GM21515 (cell line): Measurements from ENCODE around the gene GABRB1.
A peak's percentile ranks its signal among the peaks of the same experiment; 100 is the strongest.

ENCODE experiments used
- ATAC-seq: cut with Tn5 transposase; IDR thresholded peaks from one replicate; pipeline ENCODE4 v1.9.1; 2021; ENCODE audit not compliant: unreplicated experiment

GABRB1 gene

DNA sequence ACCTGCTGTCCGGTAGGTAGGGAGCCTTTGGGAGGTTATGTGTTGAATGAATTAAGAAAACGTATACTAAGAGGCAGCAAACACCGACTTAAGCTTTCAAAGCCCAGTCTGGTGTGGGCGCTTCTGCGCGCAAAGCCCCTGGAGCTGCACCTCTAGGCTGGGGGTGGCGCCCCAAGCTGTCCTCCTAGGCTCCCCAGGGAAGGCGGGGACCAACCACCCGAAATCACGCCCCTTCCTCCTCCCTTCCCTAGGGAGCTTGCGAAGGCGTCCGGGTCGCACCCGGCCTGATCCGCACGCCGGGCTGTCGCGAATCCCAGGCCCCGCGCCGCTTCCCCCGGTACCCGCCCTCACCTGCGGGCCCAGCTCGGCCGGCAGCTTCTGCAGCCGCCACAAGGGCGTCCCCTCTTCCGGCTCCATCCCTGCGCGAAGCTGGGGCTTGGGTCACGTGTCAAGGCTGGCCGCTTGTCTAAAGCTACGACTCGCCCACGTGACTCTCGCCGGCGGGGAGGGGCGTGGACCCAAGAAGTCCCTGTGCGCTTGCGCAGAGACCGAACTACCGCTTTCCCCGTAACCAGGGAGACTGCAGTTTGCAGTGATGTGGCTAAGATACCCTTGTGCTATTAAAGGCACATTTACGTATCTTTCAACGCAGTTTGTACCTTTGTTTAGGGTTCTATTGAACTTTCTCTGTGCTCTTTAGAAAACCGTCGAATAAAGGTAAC, 432.0 kb downstream of the GABRB1 start, which contains the start of gene COMMD8:
Gene COMMD8, minus strand, starts transcription at position 468 of the 722 bp plus-strand sequence. Its CDS starts 51 bp downstream, at position 417.
- ATAC-seq, result peak; percentile 94

DNA sequence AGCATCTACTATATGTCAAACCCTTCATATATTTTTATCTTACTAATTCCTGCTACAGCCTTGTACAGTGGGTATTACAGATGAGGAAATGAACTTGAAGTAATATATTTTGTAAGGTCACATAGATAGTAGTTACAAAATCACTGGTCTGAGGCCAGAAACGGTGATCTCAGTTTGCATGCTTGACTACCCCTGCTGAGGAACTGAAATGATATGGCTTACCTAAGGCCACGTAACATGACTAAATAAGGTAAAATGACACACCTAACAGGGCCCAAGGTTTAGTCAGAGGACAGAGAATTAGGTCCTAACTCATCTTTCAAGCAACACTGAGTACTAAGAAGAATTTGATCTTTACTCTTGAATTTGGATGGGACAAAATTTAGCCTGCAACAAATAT, 433.6 kb downstream of the GABRB1 start:
- no peak for ATAC-seq

DNA sequence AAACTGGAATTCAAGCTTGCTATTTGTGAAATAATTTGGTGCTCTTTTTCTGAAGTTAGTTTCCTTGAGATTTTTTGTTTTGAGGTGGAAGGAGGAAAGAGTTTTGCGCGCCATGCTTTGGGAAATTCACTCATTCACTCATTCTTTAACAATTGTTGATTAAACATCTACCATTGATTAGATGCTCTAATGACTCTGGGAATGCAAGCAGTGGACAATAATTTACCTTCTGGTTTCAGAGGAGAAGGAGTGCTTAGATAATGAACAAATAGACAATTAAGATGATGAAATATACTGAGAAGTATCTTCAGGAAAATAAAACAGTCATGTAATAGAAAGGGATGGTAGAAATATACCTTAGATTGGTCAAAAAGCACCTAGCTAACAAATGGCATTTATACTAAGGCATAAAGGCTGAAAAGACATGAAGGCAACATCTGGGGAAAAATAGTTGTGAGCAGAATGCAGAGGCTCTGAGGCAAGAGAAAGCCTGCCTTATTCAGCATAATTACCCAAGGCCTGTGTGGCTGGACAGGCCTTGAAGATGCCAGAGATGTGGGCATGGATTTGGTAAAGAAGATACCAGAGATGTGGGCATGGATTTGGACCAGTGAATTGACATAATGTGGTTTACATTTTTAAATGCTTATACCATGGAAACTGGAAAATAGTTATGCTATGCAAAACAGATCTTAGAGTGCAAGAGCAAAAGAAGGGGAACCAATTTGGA, 434.9 kb downstream of the GABRB1 start:
- no peak for ATAC-seq

DNA sequence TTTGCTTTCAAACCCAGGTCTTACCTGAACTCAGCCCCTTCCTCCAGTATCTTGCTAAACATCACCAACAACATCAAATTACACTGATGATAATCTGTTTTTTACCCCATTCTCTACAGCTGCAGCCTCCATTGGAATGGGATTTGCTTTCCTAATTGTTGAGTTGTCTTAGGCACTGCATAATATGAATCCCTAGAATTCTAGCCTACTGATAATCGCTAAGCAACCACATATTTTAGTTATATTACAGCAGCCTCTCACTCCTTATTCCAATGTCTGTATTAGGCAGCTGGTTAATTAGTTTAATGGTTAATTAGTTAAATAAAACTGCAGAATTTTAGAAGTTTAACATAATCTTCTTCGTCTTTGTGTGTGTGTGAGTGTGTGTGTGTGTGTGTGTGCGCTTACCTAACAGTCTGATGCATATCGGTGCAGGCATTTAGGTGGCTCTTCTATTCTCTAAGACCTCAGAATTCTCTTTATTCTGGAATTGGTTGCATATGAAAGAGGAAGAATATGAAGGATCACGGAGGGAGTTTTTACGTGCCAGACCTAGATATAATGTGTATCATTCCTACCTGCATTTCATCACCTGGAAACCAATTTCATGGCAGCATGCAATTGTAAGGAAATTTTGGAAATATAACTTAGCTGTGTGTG, 437.5 kb downstream of the GABRB1 start:
- ATAC-seq, result no peak

DNA sequence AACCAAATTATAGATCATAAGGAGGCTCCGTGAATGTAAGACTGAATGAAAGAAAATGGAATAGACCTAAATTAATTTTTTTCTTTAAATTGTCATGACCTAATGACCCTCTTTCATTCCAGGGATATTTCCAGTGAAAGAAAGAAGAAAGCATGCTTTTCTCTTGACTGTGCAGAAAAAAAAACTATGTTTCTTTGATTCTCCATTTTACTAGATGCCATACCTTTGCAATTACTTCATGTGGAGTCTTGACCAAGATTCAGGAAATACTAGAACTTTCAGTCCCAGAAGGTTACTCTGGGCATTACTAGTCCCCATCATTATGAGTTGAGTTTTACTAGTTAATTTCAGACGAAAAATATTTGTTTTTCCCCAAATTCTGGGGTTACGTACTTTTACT, 438.6 kb downstream of the GABRB1 start:
- no peak for ATAC-seq

DNA sequence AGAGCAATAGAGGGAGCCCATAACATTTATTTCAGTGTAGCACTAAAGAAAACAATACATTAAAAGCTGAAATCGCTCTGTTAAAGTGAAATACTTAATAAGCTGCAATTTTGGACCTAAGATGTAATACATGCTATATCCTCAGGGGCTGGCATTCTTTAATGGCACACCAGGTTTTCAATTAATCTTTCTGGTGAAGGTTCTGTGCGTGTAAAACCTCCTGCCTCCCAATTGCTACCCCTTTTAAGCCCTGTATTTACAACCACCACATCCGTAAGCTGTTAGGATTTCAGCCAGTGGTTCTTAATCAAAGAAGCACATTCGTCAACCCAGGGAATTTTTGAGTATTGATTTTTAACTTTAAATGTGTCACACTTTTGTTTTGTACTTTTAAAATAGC, 439.7 kb downstream of the GABRB1 start:
- ATAC-seq, result no peak

DNA sequence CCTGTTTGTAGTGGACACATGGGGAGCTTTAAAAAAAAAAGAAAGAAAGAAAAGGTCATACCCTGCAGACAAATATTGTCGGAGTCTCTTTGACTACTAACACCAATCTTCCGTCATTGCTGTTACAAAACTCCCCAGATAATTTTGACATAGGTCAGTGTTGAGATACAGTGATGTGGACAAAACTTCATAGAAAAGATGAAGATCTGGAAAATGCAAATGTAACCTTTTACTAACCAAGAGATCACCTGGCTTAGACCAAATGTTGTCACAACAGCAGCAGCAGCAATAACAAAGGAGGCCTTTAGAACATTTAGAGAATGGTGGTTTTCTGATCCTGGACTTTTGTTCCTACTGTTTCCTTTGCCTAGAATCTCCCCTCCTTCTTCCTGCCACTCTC, 440.2 kb downstream of the GABRB1 start:
- ATAC-seq, result no peak

DNA sequence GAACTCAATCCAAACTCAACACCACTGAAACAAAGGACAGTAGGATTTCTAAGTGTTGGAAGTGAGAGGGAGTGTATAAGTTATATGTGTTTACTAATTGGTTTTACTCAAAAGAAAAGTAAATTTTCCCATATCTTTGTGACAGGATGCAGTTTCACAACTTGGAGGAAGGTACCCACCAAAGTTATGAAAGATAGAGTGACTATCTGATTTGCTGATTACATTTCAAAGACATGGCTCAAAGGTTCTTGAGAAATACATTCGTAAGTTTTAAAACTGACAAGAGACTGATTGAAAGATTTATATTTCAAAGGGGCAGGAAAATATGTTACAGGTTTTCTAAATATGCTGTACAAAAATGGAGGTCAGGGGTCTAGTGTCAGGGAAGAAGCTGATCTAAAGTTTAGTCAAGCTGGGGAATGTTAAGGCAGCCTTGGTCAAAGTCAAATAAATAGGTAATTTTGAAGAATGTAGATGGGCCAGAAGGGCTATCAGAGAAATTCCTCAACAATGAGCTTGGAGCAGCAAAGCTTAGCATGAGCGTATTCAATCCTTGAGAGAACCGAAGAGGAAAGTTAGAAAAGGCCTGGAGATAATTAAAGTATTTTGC, 441.9 kb downstream of the GABRB1 start:
- ATAC-seq, result no peak

DNA sequence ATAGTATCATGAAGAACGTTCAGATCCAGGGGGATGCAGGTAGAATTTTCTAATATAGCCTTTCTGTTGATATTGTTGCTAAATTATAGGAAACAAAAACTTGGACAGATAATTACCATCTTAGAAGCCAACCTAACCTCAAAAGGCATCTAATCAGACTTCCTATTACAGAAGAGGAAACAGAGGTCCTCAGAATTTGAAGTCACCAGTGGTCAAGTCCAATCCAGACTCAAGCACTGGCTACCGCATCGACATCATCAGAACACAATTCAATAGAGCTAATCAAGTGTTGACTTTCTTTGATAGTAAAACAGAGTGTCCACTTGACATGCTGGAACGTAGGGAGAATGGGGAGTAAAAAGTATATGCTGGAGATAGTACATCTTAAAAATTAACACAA, 443.4 kb downstream of the GABRB1 start:
- no peak for ATAC-seq

DNA sequence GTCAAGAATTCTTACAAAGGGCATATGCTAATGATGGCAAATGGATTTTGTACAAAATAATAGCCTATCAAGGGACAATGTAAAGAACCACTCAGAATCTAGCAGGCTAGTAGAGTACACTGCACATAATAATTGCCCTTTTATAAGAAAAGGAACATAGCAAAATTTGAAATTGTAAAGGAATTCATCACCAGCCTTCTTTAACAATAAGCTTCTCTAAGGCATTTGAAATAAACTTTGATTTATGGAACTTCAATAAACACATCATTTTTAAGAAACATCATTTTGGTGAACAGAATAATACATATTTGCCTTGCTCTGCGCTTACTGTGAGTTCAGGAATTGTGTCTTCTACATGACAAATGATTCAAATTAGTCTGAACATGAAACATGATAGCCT, 444.0 kb downstream of the GABRB1 start:
- ATAC-seq, result no peak
